ENCODE data around the gene LRRTM4.

GRCh38 chr2:76731157-76731556 lies 791.0 kb downstream of the LRRTM4 start:
- TF ChIP-seq CTCF (IDR thresholded peaks at IDR 0.05): no peak
- no peak for TF ChIP-seq POLR2AphosphoS5 (IDR thresholded peaks at IDR 0.05; ENCODE audit: low read depth, low read length)
- no peak for TF ChIP-seq REST (IDR thresholded peaks at IDR 0.05; ENCODE audit: insufficient read depth in 1 of 2, low read depth in 2 of 2, low read length in 1 of 2)
